HCT116 (cell line): ENCODE results near the gene LSP1. TPM values are rescaled to one million over a fixed set of nuclear protein-coding genes. Genes with fewer than 3 reads are reported as not detected.

ENCODE experiments used
- ATAC-seq: fragments of 200-7000 bp; cut with Tn5 transposase; 2 replicates; pipeline ENCODE4 v1.9.1; 2020; ENCODE audit warnings: mild to moderate bottlenecking, moderate library complexity
- BruUV-seq: library from RNA; stranded (reverse); fragments of 400-500 nt; replicated peaks from 2 replicates; lab custom pipeline; 2021; lab: Mats Ljungman, UMichigan
- CTCF ChIA-PET: fragments of 300-600 bp; sonication (Branson Sonifier 250); formaldehyde crosslinking; loops from one replicate; lab custom pipeline; 2021; ENCODE audit warnings: antibody characterized with exemption; lab: Charles Lee
- POLR2A ChIA-PET: fragments of 300-600, 350-600 bp; sonication (Branson Sonifier 250); formaldehyde crosslinking; loops from one replicate; lab custom pipeline; 2021; ENCODE audit warnings: antibody characterized with exemption; lab: Charles Lee
- RAD21 ChIA-PET, 2 experiments: fragments of 300-600 bp; sonication (Branson Sonifier 250); formaldehyde crosslinking; loops; one replicate each; lab custom pipeline; 2023; ENCODE audit warnings: low total read pairs in 2 of 2; ENCODE audit not compliant: uncharacterized antibody in 2 of 2, unreplicated experiment in 2 of 2, low non-redundant PET in 1 of 2; lab: Charles Lee
- DNase-seq: peaks from one replicate; pipeline ENCODE4 v3.0.0-alpha.2; 2010; ENCODE audit warnings: low read depth, low spot score
- H2AFZ ChIP-seq: fragments of 200-600 bp; shearing (Covaris generic), sonication (generic); 2 replicates; pipeline ENCODE4 v1.6.1; 2017; ENCODE audit warnings: low read depth, mixed run types, mixed read lengths, antibody characterized with exemption, low read length; ENCODE audit not compliant: poor library complexity, severe bottlenecking
- H3K27ac ChIP-seq: 2 replicates; pipeline ENCODE4 v1.5.1; 2012; ENCODE audit warnings: low read depth, low read length
- H3K27me3 ChIP-seq: fragments of 200-600 bp; sonication (generic); 2 replicates; pipeline ENCODE4 v1.6.1; 2016; ENCODE audit warnings: mixed run types, low read length, mixed read lengths; ENCODE audit not compliant: insufficient read depth
- H3K36me3 ChIP-seq, 2 experiments: fragments of 200-500 bp in 1 of 2; fragments of 200-600 bp in 1 of 2; sonication (Bioruptor generic) in 1 of 2; sonication (generic) in 1 of 2; 2 replicates each; pipeline versions ENCODE4 v1.5.1 to v1.6.1; 2014 to 2016; ENCODE audit warnings: low read length in 2 of 2, inconsistent platforms in 1 of 2, mixed read lengths in 1 of 2, mixed run types in 1 of 2; ENCODE audit not compliant: insufficient read depth in 2 of 2, control insufficient read depth in 1 of 2
- H3K4me1 ChIP-seq, 2 experiments: fragments of 200-600 bp in 1 of 2; sonication (generic) in 1 of 2; 2 replicates each; pipeline versions ENCODE4 v1.5.1 to v1.6.1; 2012 to 2017; ENCODE audit warnings: low read length in 2 of 2, inconsistent platforms in 1 of 2, mild to moderate bottlenecking in 1 of 2, mixed read lengths in 1 of 2, mixed run types in 1 of 2, moderate library complexity in 1 of 2; ENCODE audit not compliant: insufficient read depth in 2 of 2, control insufficient read depth in 1 of 2
- H3K4me2 ChIP-seq: fragments of 200-600 bp; sonication (generic); 2 replicates; pipeline ENCODE4 v1.6.1; 2017; ENCODE audit warnings: mixed run types, low read length, mixed read lengths
- H3K4me3 ChIP-seq, 2 experiments: fragments of 200-600 bp in 1 of 2; sonication (generic) in 1 of 2; replicated peaks in 1 of 2; 2 replicates each; pipeline ENCODE4 v1.5.1; 2011 to 2016; ENCODE audit warnings: low read length in 2 of 2, control low read depth in 1 of 2, low read depth in 1 of 2, mild to moderate bottlenecking in 1 of 2, mixed read lengths in 1 of 2, mixed run types in 1 of 2
- H3K79me2 ChIP-seq: fragments of 200-600 bp; sonication (generic); 2 replicates; pipeline ENCODE4 v1.6.1; 2017; ENCODE audit warnings: mild to moderate bottlenecking, mixed run types, low read length, moderate library complexity, mixed read lengths; ENCODE audit not compliant: insufficient read depth
- H3K9ac ChIP-seq: fragments of 200-600 bp; sonication (generic); 2 replicates; pipeline ENCODE4 v1.6.1; 2016; ENCODE audit warnings: low read length, mixed read lengths
- H3K9me2 ChIP-seq: fragments of 200-600 bp; sonication (generic), shearing (Covaris generic); 2 replicates; pipeline ENCODE4 v1.6.1; 2017; ENCODE audit warnings: mixed run types, mild to moderate bottlenecking, moderate library complexity; ENCODE audit not compliant: insufficient read depth
- H3K9me3 ChIP-seq, 2 experiments: fragments of 200-500 bp in 1 of 2; fragments of 200-600 bp in 1 of 2; sonication (Bioruptor generic) in 1 of 2; sonication (generic) in 1 of 2; 2 replicates each; pipeline ENCODE4 v1.6.1; 2014 to 2017; ENCODE audit warnings: low read length in 2 of 2, mixed read lengths in 2 of 2, inconsistent platforms in 1 of 2, low read depth in 1 of 2, mild to moderate bottlenecking in 1 of 2, mixed run types in 1 of 2, moderate library complexity in 1 of 2; ENCODE audit not compliant: control insufficient read depth in 1 of 2, insufficient read depth in 1 of 2
- H4K20me1 ChIP-seq: fragments of 200-600 bp; sonication (generic), shearing (Covaris generic); 2 replicates; pipeline ENCODE4 v1.6.1; 2017; ENCODE audit warnings: mixed run types, mild to moderate bottlenecking, moderate library complexity; ENCODE audit not compliant: insufficient read depth
- CBX3 ChIP-seq: IDR thresholded peaks from 2 replicates; pipeline ENCODE4 v1.6.1; 2012; ENCODE audit warnings: low read depth
- EGR1 ChIP-seq: IDR thresholded peaks from 2 replicates; pipeline ENCODE4 v1.6.1; 2012; ENCODE audit warnings: low read depth
- ELF1 ChIP-seq: IDR thresholded peaks from 2 replicates; pipeline ENCODE4 v1.6.1; 2012; ENCODE audit warnings: low read depth, borderline replicate concordance
- EZH2 ChIP-seq: fragments of 200-600 bp; sonication (generic); IDR thresholded peaks from 2 replicates; pipeline ENCODE4 v1.6.1; 2017; ENCODE audit warnings: antibody characterized with exemption, mixed run types
- FOSL1 ChIP-seq: IDR thresholded peaks from 2 replicates; pipeline ENCODE4 v1.6.1; 2012; ENCODE audit warnings: low read depth
- JUND ChIP-seq: IDR thresholded peaks from 2 replicates; pipeline ENCODE4 v1.6.1; 2012
- POLR2A ChIP-seq: IDR thresholded peaks from 2 replicates; pipeline ENCODE4 v1.7.0; 2011; ENCODE audit warnings: borderline replicate concordance; ENCODE audit not compliant: insufficient read depth, insufficient read length; ENCODE audit errors: extremely low read depth
- POLR2AphosphoS5 ChIP-seq: IDR thresholded peaks from 2 replicates; pipeline ENCODE4 v1.6.1; 2011; ENCODE audit warnings: mild to moderate bottlenecking, low read depth, low read length, moderate library complexity
- RAD21 ChIP-seq: IDR thresholded peaks from 2 replicates; pipeline ENCODE4 v1.6.1; 2012; ENCODE audit warnings: low read depth, mild to moderate bottlenecking
- SIN3A ChIP-seq: IDR thresholded peaks from 2 replicates; pipeline ENCODE4 v1.6.1; 2012; ENCODE audit warnings: low read depth
- YY1 ChIP-seq: IDR thresholded peaks from 2 replicates; pipeline ENCODE4 v1.6.1; 2011; ENCODE audit warnings: low read length, low read depth, moderate library complexity, mild to moderate bottlenecking; ENCODE audit not compliant: insufficient replicate concordance; ENCODE audit errors: extremely low read depth
- ZFX ChIP-seq: fragments of 450-650 bp; IDR thresholded peaks from 2 replicates; pipeline ENCODE4 v1.6.1; 2017
- ZNF274 ChIP-seq: fragments of 200-500 bp; sonication (Bioruptor generic); IDR thresholded peaks from 2 replicates; pipeline ENCODE4 v1.6.1; 2014; ENCODE audit warnings: mild to moderate bottlenecking, low read depth, low read length, inconsistent platforms
- intact Hi-C: fragments of 100-400 bp; cut with micrococcal nuclease; formaldehyde crosslinking; loops from 2 replicates; pipeline ENCODE4 v1.10.0; 2022
- total RNA-seq: library from RNA; stranded (reverse); gene quantifications from one replicate; pipeline ENCODE4 v1.2.1, GENCODE V29; 2021; ENCODE audit not compliant: unreplicated experiment
- TF ChIP-seq, protein P1 (sequence below): IDR thresholded peaks from 2 replicates; pipeline ENCODE4 v1.6.1; 2012
- TF ChIP-seq, protein P2 (sequence below): IDR thresholded peaks from 2 replicates; pipeline ENCODE4 v1.6.1; 2011; ENCODE audit warnings: mild to moderate bottlenecking, low read length, moderate library complexity; ENCODE audit not compliant: insufficient replicate concordance; ENCODE audit errors: extremely low read depth
- TF ChIP-seq, protein P3 (sequence below): IDR thresholded peaks from 2 replicates; pipeline ENCODE4 v1.6.1; 2012; ENCODE audit warnings: low read depth
- TF ChIP-seq, protein P4 (sequence below), 3 experiments: fragments of 200-600 bp in 1 of 3; sonication (generic) in 1 of 3; IDR thresholded peaks in 2 of 3; conservative IDR thresholded peaks in 1 of 3; 2 replicates each; pipeline ENCODE4 v1.5.1; 2012 to 2017; ENCODE audit warnings: low read depth in 2 of 3, low read length in 2 of 3, antibody characterized with exemption in 1 of 3, borderline replicate concordance in 1 of 3, control low read depth in 1 of 3, mild to moderate bottlenecking in 1 of 3, mixed read lengths in 1 of 3, mixed run types in 1 of 3, moderate library complexity in 1 of 3; ENCODE audit not compliant: insufficient read depth in 1 of 3

Gene LSP1
- total RNA-seq, 1 experiment from 2014 or later: 1.3 TPM

DNA sequence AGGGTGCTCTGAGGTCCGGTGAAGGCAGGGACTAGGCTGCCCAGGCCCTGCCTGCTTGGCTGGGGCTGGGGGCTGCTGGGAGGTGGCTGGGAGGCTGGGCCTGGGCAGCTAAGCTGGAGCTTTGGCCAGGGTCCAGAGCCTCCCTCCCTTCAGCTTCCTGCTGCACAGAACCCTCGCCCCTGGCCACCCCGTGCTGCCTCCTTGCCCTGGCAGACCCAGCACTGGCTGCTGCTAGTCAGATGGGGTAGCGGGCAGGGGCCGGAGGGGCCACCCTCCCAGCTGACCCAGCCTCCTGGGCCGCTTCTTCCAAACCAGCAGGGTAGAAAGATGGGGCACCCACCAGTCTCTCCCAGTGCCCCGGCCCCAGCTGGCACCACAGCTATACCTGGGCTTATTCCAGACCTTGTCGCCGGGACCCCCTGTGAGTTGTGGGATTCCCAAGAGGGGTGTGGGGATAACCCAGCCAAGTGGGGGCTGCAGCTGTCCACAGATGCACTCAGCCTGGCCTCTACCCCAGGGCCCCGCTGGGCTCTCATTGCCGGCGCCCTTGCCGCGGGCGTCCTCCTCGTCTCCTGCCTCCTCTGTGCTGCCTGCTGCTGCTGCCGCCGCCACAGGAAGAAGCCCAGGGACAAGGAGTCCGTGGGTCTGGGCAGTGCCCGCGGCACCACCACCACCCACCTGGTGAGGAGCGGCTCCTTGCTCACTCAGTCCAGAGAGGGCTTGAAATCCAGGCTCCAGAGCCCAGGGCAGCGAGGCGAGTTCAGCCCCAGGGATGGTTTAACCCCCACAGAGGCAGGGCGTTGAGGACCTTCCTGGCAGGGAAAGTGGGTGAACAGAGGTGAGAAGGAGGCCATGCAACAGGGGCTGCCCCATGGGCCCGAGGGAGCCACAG lies 17.9 kb upstream of the LSP1 start, which contains the start of gene SYT8 (continued):
- no peak for TF ChIP-seq FOSL1
- no peak for TF ChIP-seq ZFX
- no peak for TF ChIP-seq ELF1
- TF ChIP-seq, protein P1, sequence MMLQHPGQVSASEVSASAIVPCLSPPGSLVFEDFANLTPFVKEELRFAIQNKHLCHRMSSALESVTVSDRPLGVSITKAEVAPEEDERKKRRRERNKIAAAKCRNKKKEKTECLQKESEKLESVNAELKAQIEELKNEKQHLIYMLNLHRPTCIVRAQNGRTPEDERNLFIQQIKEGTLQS: no peak
- no peak for TF ChIP-seq CBX3
- TF ChIP-seq POLR2AphosphoS5: no peak
- TF ChIP-seq, protein P2, sequence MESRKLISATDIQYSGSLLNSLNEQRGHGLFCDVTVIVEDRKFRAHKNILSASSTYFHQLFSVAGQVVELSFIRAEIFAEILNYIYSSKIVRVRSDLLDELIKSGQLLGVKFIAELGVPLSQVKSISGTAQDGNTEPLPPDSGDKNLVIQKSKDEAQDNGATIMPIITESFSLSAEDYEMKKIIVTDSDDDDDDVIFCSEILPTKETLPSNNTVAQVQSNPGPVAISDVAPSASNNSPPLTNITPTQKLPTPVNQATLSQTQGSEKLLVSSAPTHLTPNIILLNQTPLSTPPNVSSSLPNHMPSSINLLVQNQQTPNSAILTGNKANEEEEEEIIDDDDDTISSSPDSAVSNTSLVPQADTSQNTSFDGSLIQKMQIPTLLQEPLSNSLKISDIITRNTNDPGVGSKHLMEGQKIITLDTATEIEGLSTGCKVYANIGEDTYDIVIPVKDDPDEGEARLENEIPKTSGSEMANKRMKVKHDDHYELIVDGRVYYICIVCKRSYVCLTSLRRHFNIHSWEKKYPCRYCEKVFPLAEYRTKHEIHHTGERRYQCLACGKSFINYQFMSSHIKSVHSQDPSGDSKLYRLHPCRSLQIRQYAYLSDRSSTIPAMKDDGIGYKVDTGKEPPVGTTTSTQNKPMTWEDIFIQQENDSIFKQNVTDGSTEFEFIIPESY: no peak
- no peak for TF ChIP-seq SIN3A
- no peak for TF ChIP-seq POLR2A

DNA sequence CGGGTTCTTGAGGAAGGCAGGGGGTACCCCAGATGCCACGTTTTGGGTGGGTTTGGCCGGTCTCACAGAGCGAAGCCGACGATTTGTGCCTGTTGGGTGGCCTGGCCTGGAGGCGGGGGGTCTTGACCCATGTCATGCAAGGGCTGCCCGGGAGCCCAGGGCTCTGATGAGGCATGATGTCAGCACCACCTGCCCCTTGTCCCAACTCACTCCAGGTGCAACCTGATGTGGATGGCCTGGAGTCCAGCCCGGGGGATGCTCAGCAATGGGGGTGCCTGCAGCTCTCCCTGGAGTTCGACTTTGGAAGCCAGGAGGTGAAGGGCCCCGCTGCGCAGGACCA lies 17.2 kb upstream of the LSP1 start:
- ChIA-PET RAD21 (no interaction called here), POLR2A (no interaction called here), CTCF (interaction anchor here (1.2 to 5.0 kb wide), 5 partner anchors 11 to 315 kb away, joined by 5 to 65 read pairs (median 6); no protein-coding TSS in a partner anchor)
- H2AFZ ChIP-seq: no peak overlapping the region
- H3K27me3 ChIP-seq: no peaks in the 10 kb centered on the region
- no peaks in the 10 kb centered on the region for H3K79me2 ChIP-seq
- H3K27ac ChIP-seq: no peak overlapping the region
- no peak overlapping the region for H3K4me2 ChIP-seq
- no peaks in the 10 kb centered on the region for H3K36me3 ChIP-seq
- intact Hi-C loops: no loop called here
- H3K4me1 ChIP-seq: peaks cover 30 to 49% of the 10 kb centered on the region in 2 experiments
- no peak overlapping the region for H3K4me3 ChIP-seq
- ATAC-seq (no peak), DNase-seq (no peak)
- no peaks in the 10 kb centered on the region for H3K9me2 ChIP-seq
- H4K20me1 ChIP-seq: no peaks in the 10 kb centered on the region
- H3K9ac ChIP-seq: no peak overlapping the region
- no TSS peak for BruUV-seq
- no peaks in the 10 kb centered on the region for H3K9me3 ChIP-seq
- TF ChIP-seq JUND (no peak), YY1 (no peak), RAD21 (no peak), FOSL1 (no peak), POLR2A (no peak), ELF1 (no peak), EZH2 (no peak), EGR1 (no peak), ZNF274 (no peak)
- TF ChIP-seq, protein P3, sequence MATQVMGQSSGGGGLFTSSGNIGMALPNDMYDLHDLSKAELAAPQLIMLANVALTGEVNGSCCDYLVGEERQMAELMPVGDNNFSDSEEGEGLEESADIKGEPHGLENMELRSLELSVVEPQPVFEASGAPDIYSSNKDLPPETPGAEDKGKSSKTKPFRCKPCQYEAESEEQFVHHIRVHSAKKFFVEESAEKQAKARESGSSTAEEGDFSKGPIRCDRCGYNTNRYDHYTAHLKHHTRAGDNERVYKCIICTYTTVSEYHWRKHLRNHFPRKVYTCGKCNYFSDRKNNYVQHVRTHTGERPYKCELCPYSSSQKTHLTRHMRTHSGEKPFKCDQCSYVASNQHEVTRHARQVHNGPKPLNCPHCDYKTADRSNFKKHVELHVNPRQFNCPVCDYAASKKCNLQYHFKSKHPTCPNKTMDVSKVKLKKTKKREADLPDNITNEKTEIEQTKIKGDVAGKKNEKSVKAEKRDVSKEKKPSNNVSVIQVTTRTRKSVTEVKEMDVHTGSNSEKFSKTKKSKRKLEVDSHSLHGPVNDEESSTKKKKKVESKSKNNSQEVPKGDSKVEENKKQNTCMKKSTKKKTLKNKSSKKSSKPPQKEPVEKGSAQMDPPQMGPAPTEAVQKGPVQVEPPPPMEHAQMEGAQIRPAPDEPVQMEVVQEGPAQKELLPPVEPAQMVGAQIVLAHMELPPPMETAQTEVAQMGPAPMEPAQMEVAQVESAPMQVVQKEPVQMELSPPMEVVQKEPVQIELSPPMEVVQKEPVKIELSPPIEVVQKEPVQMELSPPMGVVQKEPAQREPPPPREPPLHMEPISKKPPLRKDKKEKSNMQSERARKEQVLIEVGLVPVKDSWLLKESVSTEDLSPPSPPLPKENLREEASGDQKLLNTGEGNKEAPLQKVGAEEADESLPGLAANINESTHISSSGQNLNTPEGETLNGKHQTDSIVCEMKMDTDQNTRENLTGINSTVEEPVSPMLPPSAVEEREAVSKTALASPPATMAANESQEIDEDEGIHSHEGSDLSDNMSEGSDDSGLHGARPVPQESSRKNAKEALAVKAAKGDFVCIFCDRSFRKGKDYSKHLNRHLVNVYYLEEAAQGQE: no peak
- TF ChIP-seq, protein P1: no peak
- TF ChIP-seq, protein P4, sequence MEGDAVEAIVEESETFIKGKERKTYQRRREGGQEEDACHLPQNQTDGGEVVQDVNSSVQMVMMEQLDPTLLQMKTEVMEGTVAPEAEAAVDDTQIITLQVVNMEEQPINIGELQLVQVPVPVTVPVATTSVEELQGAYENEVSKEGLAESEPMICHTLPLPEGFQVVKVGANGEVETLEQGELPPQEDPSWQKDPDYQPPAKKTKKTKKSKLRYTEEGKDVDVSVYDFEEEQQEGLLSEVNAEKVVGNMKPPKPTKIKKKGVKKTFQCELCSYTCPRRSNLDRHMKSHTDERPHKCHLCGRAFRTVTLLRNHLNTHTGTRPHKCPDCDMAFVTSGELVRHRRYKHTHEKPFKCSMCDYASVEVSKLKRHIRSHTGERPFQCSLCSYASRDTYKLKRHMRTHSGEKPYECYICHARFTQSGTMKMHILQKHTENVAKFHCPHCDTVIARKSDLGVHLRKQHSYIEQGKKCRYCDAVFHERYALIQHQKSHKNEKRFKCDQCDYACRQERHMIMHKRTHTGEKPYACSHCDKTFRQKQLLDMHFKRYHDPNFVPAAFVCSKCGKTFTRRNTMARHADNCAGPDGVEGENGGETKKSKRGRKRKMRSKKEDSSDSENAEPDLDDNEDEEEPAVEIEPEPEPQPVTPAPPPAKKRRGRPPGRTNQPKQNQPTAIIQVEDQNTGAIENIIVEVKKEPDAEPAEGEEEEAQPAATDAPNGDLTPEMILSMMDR (IDR thresholded peaks at IDR 0.05 in 2 of 3, conservative IDR thresholded peaks at IDR 0.05 in 1 of 3; ENCODE audit: borderline replicate concordance in 1 of 3, insufficient read depth in 1 of 3, low read depth in 2 of 3, low read length in 2 of 3): no peak
